RPMI8226 (cell line): ENCODE data around the gene LTBP3.

Source experiments
- DNase-seq: peaks from one replicate; pipeline ENCODE4 v3.0.0-alpha.2; 2015

The LTBP3 gene

GRCh38 chr11:65585396-65586246, 27.5 kb upstream of the LTBP3 start:
- no peak for DNase-seq

GRCh38 chr11:65584723-65585171, 26.6 kb upstream of the LTBP3 start:
- DNase-seq: no peak

DNA sequence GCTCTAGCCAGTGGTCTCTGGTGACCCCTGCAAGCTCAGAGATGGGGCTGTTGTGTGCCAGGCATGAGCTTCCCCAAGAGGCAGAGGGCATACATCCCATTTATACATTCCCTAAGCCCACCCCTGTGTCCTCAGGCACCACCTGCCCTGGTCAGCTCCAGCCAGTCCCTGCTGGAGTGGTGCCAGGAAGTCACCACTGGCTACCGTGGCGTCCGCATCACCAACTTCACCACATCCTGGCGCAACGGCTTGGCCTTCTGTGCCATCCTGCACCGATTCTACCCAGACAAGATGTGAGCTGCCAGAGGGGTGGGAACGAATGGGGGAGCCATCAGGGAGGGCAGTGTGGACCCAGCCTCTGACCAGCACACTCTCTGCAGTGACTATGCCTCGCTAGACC, 25.9 kb upstream of the LTBP3 start:
- no peak for DNase-seq

DNA sequence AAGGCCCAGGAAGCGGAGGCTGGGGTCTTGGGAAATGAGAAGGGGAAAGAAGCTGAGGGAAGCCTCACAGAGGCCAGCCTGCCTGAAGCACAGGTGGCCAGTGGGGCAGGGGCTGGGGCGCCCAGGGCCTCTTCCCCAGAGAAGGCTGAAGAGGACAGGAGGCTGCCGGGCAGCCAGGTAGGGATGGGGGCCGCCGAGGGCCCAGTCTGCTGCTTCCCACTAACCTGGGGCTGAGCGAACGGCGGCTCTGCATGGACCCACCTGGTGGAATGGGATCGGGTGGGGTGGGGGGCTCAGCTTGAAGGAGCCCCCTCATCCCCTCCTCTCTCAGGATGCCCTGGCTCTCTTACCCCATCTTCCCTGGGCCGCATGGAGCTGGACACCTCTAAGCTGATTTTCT, 25.4 kb upstream of the LTBP3 start:
- no peak for DNase-seq

- no peak for DNase-seq
Observed at GRCh38 chr11:65581928-65582327, 23.8 kb upstream of the LTBP3 start.

DNA sequence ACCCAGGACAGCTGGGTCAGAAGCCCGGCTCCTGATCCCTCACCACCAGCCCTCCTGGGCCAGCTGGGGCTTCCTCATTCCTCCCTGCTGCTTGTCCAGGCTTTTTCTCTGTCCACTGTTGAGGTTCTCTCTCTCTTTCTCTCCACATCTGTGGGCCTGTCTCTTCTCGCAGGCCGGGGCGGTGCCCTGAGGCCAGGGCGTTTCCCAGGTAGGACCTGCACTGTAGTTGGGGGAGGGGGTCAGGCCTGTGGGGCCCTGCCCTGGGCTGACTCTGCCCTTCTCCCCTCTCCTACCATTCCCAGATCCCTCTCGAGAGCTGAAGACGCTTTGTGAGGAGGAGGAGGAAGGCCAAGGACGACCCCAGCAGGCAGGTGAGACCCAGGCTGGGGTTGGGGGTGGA, 22.6 kb upstream of the LTBP3 start:
- no peak for DNase-seq

GRCh38 chr11:65580031-65580692, 22.0 kb upstream of the LTBP3 start:
- no peak for DNase-seq

GRCh38 chr11:65579291-65579690, 21.1 kb upstream of the LTBP3 start:
- DNase-seq: no peak

GRCh38 chr11:65578667-65579066, 20.5 kb upstream of the LTBP3 start:
- DNase-seq: no peak

GRCh38 chr11:65578134-65578533, 20.0 kb upstream of the LTBP3 start:
- no peak for DNase-seq

- no peak for DNase-seq
Observed at GRCh38 chr11:65577756-65578109, 19.6 kb upstream of the LTBP3 start.

GRCh38 chr11:65576867-65577755, 19.0 kb upstream of the LTBP3 start:
- peak; percentile 76 for DNase-seq

DNA sequence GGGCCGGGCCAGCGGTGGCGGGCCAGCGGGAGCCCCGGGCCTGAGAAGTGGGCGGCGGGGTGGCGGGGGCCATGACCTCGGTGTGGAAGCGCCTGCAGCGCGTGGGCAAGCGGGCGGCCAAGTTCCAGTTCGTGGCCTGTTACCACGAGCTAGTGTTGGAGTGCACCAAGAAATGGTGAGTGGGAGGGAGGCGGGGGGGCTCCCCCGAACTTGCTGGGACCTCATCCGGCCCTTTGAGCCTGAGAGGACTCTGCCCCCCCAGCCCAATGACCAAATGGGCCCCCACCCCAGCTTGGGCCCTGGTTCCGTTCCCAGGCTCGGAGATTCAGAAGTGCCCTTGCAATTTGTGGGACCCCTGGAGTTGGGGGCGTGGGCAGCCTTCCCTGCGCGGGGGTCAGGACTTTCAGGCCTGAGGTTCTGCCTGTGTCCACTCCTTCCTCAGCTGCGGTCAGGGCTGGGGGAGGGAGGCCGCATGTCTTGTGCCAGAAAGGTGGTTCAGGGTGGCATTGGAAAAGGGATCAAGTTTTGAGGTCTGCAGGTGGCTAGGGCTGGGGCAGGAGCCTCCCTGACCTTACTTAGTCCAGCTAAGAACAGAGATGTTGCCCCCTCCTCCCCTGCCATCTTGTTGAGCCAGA, 18.2 kb upstream of the LTBP3 start:
- no peak for DNase-seq

GRCh38 chr11:65575568-65576231, 17.5 kb upstream of the LTBP3 start, which contains the start of gene EHBP1L1:
Gene EHBP1L1, plus strand, starts transcription at chr11:65576053. Its CDS starts 250 bp downstream, at chr11:65576303.
- DNase-seq: peak; percentile 94

GRCh38 chr11:65574811-65575567, 16.8 kb upstream of the LTBP3 start:
- peak; percentile 87 for DNase-seq

DNA sequence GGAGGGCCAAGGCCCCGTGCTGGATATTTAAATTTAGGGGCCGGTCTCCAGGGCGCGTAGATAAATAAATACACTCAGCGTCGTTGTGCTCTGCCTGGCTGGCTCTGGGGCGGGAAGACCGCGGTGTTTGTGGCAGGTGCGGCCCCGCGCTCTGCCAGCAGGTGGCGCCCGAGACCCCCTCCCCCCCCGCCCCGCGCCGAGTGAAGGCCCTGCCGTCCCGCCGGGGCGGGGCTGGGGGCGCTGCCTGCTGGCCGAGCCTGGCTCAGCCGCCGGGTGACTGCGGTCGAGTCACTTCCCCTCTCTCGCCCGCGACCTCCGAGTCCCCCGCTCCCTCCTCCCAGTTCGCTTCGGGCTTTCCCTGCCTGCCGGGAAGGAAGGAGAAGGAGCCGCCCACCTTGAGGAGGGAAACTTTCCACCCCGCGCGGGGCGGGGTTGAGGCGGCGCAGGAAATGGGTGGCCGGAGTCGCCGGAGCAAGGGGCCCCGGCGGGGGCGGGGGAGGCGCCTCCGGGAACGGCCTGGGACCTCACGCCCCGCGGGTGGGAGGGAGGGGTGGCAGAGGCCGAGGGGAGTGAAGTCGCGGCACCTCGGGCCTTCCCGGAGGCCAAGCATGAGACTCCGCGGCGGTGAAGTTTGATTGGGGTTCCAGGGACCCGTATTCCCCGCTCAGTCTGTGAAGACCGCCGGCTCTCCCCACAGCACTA, 16.1 kb upstream of the LTBP3 start:
- peak; percentile 98 for DNase-seq

GRCh38 chr11:65573391-65574079, 15.4 kb upstream of the LTBP3 start:
- DNase-seq: peak; percentile 83

DNA sequence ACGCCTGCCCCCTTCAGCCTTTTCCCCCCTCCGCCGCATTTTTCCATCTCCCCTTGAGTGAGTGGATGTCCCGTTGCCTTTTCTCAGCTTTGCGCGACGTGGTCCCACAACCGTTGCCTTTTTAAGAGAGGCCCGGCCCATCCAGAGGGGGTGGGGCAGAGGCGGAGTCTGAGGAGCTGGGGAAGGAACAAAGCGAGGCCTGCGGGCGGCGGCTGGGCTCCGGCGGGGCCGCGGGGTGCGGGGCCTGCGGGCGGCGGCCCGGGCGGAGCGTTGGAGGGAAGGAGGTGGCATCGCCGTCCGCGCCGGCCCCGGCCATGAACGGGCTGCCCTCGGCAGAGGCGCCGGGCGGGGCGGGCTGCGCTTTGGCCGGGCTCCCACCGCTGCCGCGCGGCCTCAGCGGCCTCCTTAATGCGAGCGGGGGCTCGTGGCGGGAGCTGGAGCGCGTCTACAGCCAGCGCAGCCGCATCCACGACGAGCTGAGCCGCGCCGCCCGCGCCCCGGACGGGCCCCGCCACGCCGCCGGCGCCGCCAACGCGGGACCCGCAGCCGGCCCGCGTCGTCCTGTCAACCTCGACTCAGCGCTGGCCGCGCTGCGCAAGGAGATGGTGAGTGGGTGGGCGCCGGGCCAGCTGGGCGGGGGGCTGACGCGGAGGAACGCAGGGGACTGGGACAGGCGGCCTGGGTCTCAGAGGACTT, 14.3 kb upstream of the LTBP3 start, which contains the start of gene FAM89B:
Gene FAM89B (plus strand): TSS at position 183 of the 696 bp plus-strand sequence. CDS start 132 bp downstream, at position 315.
- peak; percentile 96 for DNase-seq

DNA sequence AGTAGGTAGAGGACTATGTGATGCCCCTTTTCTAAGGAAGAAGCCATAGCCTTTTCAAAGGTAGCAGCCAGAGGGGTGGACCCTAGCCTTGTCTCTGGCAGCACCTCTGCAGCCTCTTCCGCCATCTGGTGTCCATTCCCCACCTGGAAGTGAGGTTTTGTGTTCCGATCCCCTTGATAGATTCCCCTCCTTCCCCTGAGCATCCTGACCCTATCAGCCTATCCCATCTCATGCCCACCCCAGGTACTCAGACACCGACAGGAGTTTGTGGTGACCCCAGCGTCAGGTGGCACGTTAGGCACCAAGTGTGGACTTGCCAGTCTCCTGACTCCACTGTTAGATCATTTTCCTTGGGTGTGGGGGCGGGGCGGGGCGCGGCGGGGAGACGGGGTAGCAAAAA, 13.8 kb upstream of the LTBP3 start:
- peak; percentile 74 for DNase-seq
